22Rv1 (cell line): ENCODE results near the gene SOX5.

Experiments used
- ZFX ChIP-seq: fragments of 450-650 bp; IDR thresholded peaks from 2 replicates; pipeline ENCODE4 v1.6.1; 2017; ENCODE audit warnings: antibody characterized with exemption, borderline replicate concordance
- TF ChIP-seq, protein P1 (sequence below): fragments of 450-650 bp; IDR thresholded peaks from 2 replicates; pipeline ENCODE4 v1.5.1; 2017; ENCODE audit warnings: mild to moderate bottlenecking

DNA sequence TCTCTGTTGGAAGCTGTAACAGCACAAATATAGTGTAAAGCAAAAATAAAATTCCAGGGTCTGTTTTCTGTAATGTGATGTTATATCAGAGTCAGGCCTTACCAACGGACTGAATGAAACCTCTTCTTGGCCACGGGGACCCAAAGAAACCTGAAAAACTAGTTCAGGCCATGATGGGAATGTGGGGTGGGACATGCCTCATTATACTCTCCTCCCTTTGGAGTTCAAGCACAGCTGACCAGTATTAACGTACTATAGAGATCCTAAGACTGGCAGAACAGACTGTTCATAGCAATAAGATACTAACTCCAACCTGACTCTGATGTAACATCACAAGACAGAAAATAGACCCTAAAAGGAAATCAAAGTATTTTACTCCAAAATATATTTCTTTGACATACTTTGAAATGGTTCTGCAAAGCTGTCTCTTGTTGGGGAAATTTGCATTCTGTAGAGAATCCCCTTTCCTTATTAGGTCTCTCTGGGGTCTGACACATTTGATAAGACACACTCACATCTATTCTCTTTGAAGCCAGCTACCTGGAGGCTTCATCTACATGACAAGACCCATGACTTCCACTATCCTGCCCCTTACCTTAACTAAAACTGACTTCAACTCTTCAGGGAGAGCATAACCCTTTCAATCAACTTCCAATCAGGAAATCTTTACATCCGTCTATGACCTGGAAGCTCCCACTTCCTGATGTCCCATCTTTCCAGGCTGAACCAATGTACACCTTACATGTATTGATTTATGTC lies 444.6 kb downstream of the SOX5 start:
- TF ChIP-seq, protein P1, sequence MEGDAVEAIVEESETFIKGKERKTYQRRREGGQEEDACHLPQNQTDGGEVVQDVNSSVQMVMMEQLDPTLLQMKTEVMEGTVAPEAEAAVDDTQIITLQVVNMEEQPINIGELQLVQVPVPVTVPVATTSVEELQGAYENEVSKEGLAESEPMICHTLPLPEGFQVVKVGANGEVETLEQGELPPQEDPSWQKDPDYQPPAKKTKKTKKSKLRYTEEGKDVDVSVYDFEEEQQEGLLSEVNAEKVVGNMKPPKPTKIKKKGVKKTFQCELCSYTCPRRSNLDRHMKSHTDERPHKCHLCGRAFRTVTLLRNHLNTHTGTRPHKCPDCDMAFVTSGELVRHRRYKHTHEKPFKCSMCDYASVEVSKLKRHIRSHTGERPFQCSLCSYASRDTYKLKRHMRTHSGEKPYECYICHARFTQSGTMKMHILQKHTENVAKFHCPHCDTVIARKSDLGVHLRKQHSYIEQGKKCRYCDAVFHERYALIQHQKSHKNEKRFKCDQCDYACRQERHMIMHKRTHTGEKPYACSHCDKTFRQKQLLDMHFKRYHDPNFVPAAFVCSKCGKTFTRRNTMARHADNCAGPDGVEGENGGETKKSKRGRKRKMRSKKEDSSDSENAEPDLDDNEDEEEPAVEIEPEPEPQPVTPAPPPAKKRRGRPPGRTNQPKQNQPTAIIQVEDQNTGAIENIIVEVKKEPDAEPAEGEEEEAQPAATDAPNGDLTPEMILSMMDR: no peak
- TF ChIP-seq ZFX: no peak
